Measurements from ENCODE around the gene TMEM190. TPM values are rescaled to one million over a fixed set of nuclear protein-coding genes. Genes with fewer than 3 reads are reported as not detected.
A peak's percentile ranks its signal among the peaks of the same experiment; 100 is the strongest.
"Not testable (repeated sequence)": the region's sequence is repeated elsewhere in the genome, so short reads cannot be mapped to it uniquely, and the experiment has no call there.

The TMEM190 gene
- total RNA-seq, 3 donors from 2014 or later, result not detected

DNA sequence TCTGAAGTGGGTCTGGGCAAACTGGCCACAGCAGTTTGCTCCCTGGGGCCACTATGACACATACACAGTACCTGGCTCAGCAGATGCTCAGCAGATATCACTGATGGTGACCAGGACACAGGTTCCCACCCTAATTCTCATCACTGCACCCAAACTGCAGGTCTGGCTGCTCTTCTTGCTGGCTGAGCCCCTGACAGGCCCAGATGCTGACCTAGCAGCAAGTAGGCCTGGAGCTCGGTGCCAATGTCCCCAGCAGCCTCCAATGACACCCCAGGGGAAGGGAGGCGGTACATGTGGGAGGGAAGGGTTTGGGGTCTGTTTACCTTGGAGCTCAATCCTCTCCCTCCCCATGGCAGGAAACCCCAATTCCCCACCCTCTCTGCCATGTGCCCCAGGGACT, 25.9 kb downstream of the TMEM190 start:
- no peak overlapping the region for H3K4me3 ChIP-seq
- H3K27me3 ChIP-seq, result no peaks in the 10 kb centered on the region
- intact Hi-C loops (cut with DNase I; ENCODE audit: low total_unique reads), result no loop called here
- DNase-seq (ENCODE audit: low spot score in 2 of 2), result no peak
- no peak overlapping the region for H3K27ac ChIP-seq
- H3K36me3 ChIP-seq, result no peaks in the 10 kb centered on the region
- TF ChIP-seq POLR2A (IDR thresholded peaks at IDR 0.05) (no peak), POLR2AphosphoS5 (IDR thresholded peaks at IDR 0.05) (no peak)
- TF ChIP-seq, protein P1, sequence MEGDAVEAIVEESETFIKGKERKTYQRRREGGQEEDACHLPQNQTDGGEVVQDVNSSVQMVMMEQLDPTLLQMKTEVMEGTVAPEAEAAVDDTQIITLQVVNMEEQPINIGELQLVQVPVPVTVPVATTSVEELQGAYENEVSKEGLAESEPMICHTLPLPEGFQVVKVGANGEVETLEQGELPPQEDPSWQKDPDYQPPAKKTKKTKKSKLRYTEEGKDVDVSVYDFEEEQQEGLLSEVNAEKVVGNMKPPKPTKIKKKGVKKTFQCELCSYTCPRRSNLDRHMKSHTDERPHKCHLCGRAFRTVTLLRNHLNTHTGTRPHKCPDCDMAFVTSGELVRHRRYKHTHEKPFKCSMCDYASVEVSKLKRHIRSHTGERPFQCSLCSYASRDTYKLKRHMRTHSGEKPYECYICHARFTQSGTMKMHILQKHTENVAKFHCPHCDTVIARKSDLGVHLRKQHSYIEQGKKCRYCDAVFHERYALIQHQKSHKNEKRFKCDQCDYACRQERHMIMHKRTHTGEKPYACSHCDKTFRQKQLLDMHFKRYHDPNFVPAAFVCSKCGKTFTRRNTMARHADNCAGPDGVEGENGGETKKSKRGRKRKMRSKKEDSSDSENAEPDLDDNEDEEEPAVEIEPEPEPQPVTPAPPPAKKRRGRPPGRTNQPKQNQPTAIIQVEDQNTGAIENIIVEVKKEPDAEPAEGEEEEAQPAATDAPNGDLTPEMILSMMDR (IDR thresholded peaks at IDR 0.05), result no peak
- no peaks in the 10 kb centered on the region for H3K9me3 ChIP-seq
- peaks cover 4 to 10% of the 10 kb centered on the region in 2 donors for H3K4me1 ChIP-seq

- Histone ChIP-seq H3K27me3 (no peaks in the 10 kb centered on the region), H3K27ac (no peak overlapping the region), H3K4me1 (peaks cover 4 to 10% of the 10 kb centered on the region in 2 donors), H3K4me3 (no peak overlapping the region), H3K9me3 (no peaks in the 10 kb centered on the region), H3K36me3 (no peaks in the 10 kb centered on the region)
- TF ChIP-seq POLR2AphosphoS5 (IDR thresholded peaks at IDR 0.05) (no peak), POLR2A (IDR thresholded peaks at IDR 0.05) (no peak)
- TF ChIP-seq, protein P1 (IDR thresholded peaks at IDR 0.05), result no peak
- no peak for DNase-seq (ENCODE audit: low spot score in 2 of 2)
- intact Hi-C loops (cut with DNase I; ENCODE audit: low total_unique reads), result no loop called here
Measured at GRCh38 chr19:55405638-55406037, 29.0 kb downstream of the TMEM190 start.

DNA sequence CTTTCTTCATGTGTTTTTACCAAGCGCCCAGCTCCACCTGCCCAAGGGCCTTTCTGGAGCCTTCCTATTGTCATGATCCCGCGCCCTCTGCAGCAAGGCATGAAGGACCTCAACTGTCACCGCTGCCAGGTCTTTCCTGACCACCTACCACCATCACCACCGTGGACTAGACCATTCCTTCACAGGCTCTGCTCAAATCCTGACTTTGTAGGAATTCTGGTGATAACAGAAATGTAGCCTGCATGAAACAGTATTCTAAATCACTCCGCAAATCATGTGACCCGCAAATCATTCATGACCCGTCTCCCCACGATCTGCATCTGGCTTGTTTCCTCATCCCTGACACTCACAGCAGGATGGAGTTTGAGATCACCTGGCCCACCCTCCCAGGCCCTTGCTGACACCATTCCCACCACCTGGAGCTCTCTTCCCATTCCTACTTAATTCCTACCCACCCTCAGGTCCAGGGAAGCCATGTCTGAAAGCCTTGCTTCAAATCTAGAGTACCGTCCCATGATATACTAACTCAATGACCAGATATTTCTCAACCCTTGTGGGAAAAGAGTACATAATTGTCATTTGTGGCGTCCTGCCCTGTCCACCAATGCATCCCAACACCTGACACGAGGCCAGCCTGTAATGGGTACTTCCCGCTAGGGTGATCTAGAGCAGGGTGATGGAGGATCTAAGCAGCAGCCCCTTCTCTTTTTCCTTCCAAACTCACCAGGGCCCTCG, 29.6 kb downstream of the TMEM190 start:
- peak overlapping the region; percentile 94 to 95 (median 95) for H3K4me3 ChIP-seq
- H3K36me3 ChIP-seq, result no peaks in the 10 kb centered on the region
- H3K9me3 ChIP-seq, result no peaks in the 10 kb centered on the region
- H3K27ac ChIP-seq, result peak overlapping the region in 1 of 2 donors; percentile 93
- intact Hi-C loops (cut with DNase I; ENCODE audit: low total_unique reads), result no loop called here
- peaks cover 4 to 10% of the 10 kb centered on the region in 2 donors for H3K4me1 ChIP-seq
- no peak for TF ChIP-seq POLR2AphosphoS5 (IDR thresholded peaks at IDR 0.05)
- H3K27me3 ChIP-seq, result no peaks in the 10 kb centered on the region
- DNase-seq (ENCODE audit: low spot score in 2 of 2), result no peak

GRCh38 chr19:55406826-55407549, 30.4 kb downstream of the TMEM190 start:
- peak overlapping the region; percentile 94 to 95 (median 95) for H3K4me3 ChIP-seq
- H3K36me3 ChIP-seq, result no peaks in the 10 kb centered on the region
- no peaks in the 10 kb centered on the region for H3K27me3 ChIP-seq
- intact Hi-C loops (cut with DNase I; ENCODE audit: low total_unique reads), result no loop called here
- peaks cover 4 to 10% of the 10 kb centered on the region in 2 donors for H3K4me1 ChIP-seq
- H3K27ac ChIP-seq, result peak overlapping the region; percentile 93 to 99
- no peaks in the 10 kb centered on the region for H3K9me3 ChIP-seq
- DNase-seq (ENCODE audit: low spot score in 2 of 2), result no peak
- TF ChIP-seq, protein P1 (IDR thresholded peaks at IDR 0.05), result no peak

GRCh38 chr19:55407550-55407799, 30.8 kb downstream of the TMEM190 start, which contains the start of gene UBE2S:
TSS of gene UBE2S (minus strand) at chr19:55407788. CDS start at chr19:55407589, 199 bp downstream.
- H3K36me3 ChIP-seq; H3K27me3 ChIP-seq; DNase-seq (ENCODE audit: low spot score in 2 of 2); H3K9me3 ChIP-seq; intact Hi-C loops (cut with DNase I; ENCODE audit: low total_unique reads); H3K4me1 ChIP-seq: not testable (repeated sequence)
- Histone ChIP-seq H3K4me3 (peak within 1 kb of the TSS; percentile 94 to 95 (median 95)), H3K27ac (peak within 1 kb of the TSS; percentile 93 to 99)
- peak in 2 of 3 donors; percentile 95 to 98 for TF ChIP-seq POLR2AphosphoS5 (IDR thresholded peaks at IDR 0.05)
